HG03432 (cell line): Measurements from ENCODE around the gene ZBTB16.

Experiments
- ATAC-seq: cut with Tn5 transposase; IDR thresholded peaks from one replicate; pipeline ENCODE4 v1.9.1; 2021; ENCODE audit warnings: mild to moderate bottlenecking, moderate library complexity; ENCODE audit not compliant: unreplicated experiment

The ZBTB16 gene

DNA sequence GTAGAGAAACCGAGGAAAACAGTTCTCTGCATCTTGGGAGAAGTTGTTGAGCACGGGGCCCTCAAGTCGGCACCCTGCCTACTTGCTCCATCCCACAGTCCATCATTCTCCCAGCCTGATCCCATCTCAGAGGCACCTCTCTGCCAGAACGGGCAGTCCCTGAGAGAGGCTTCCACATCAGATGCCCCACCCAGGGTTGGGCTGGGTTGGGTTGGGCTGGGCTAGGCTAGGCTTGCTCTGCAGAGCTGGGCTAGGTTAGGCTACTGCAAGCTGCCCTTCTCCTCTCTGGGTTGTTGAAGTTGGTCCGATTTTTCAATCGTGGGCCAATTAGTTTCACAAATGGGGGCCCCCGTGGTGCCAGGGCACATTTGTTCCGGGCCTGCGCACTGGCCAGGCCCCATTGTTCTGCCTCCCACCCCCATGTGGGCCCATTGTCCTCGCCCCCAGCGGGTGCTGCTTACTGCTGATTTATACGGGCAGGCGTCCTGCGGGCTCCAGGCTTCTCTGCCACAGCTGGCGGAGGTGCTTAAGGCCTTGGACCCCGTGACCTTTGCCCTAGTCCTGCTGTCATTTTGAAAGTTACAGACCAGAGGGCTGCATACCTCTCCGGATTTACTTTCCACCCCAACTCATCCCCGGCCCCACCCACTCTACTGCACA lies 173.0 kb downstream of the ZBTB16 start:
- no peak for ATAC-seq

DNA sequence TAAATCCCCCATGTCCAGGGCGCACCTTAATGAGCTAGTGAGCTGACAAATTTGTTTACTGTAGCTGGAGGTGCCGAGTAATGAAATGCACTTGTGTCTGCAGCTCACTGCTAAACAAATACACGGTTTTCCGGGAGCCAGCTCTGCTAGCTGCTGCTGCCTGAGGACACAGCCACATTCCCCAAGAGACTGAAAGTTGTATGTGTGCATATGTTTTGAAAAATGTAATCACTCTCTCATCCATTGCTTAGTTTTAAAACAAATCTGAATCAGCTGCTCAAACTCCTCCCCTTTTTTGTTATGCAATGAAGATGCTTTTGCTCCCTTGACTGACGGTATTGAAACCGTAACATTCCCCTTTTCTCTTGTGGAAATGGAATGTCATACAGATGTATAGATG lies 174.2 kb downstream of the ZBTB16 start:
- ATAC-seq, result no peak

DNA sequence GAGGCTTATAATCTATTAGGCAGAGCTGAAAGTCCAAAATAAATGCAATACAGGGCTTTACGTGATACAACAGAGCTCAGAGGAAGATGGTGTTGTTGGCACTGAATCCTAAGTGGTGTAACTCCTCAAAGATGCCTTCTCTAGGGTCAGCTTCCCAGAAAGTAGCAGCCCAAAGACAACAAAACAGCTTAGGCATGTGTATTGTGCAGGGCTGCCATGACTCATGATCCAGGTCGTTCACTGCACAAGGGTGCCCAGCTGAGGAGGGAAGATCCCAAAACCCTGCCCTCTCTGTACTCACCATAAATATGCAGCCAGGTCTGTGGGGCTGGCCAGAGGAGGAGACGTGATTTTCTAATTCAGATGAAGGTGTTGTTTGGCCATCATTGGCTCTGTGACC lies 177.3 kb downstream of the ZBTB16 start:
- no peak for ATAC-seq

DNA sequence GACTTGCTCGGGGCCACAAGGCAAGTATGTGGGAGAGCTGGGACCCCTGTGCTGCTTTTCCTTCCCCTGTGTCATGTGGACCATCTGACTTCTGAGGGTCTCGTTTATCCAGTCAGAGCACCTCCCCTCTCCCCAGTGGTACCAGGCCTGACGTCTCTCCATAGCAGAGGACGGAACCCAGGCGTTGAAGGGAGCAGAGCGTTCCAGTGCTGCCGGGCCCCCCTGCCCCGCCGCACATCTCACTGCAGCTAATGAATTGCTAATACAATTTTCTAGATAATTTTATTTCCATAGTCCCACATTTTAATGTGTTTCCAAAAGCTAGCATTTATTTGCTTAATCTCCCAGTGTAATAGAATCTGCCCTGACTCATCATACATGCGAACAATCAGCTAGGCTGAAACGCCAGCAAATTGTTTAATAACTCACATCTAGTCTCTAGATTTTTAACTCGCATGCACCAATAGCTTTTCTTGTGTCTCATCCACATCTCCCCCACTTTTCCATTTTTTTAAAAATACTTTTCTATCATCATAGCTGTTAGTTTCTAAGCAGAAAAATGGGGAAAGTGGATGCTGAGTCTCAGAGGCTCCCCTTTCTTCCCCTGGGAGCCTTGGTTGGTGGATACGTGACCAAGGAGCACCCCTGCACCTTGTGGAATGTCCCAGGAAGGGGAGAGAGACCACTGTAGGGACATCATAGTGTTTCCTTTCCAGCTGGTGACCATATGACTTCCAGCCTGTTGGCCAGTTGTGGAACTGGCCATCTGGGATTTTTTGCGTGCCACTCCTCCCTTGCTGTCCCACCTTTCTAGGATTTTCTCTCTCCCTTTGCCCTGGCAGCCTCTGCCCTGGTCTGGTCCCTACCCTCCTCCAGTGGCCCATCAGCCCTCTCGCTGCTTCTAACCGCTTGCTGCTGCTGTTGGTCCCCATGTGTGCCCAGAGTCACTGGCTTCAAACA lies 178.1 kb downstream of the ZBTB16 start:
- ATAC-seq, result no peak

DNA sequence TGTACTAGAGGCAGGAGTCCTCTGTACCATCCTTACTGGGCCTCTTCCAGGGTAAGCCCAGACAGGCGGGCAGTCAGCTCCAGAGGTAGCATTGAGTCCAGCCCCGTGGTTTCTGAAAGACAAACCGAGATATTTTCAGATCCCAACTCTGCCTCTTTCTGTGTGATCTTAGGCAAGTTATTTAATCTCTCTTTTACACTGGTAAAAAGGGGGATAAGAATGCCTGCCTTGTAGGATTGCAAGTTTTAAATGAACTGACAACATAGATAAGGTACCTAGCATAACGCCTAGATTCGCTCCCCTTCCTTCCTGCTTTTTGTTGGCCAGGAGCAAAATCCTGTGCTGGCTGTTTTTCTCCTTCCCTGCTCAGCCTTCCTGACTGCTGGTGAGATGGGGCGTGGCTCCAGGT lies 180.2 kb downstream of the ZBTB16 start:
- ATAC-seq, result no peak

DNA sequence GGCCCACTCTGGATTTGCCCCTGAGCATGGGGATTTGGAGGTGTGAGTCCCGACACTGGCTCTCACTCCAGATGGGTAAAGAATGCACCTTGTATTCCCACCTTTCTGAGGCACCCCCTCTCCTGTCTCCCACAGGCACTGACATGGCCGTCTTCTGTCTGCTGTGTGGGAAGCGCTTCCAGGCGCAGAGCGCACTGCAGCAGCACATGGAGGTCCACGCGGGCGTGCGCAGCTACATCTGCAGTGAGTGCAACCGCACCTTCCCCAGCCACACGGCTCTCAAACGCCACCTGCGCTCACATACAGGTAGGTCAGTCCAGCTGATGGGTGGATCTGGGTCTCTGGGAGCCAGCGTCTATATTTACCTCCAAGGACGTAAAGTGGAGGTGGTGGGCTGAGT lies 182.5 kb downstream of the ZBTB16 start:
- ATAC-seq, result no peak

DNA sequence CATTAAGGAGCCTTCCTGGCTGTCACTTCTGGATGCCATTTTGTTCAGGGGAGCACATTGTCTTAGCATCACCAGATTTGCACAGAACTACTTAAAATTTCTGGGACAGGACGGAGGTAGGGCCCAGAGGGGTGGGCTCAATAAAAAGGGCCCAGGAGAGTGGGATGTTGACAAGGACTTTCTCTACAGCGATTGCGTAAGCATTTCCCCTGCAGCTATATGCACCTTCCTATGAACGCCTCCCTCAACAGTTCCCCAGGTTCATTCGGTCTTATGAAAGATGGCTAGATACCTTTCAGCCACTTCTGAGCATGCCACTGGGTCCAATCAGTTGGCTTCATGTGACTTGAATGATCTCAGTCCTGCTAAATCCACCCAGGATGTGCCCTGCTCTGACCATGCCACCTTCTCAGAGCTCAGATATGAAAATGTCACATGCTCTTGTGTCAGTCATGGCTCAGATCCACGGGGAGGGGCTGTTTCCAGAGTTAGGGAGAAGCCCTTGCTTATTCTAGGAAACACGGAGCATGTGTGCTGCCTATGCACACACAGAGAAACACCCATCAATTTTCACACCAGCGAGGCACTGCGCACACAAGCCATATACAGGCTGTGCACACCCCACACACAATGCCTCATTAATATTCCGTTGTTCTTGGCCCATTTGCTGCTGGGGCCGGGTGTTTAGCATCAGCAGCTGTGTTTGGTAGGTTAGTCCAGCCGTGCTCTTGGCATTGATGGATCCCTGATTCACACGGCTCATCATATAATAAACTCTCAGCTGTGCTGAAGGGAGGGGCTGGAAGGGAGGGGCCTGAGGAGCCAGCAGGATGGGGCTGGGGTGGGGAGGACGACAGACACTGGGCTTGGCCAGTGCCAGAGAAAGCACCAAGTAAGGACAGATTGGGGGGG lies 184.2 kb downstream of the ZBTB16 start:
- no peak for ATAC-seq

DNA sequence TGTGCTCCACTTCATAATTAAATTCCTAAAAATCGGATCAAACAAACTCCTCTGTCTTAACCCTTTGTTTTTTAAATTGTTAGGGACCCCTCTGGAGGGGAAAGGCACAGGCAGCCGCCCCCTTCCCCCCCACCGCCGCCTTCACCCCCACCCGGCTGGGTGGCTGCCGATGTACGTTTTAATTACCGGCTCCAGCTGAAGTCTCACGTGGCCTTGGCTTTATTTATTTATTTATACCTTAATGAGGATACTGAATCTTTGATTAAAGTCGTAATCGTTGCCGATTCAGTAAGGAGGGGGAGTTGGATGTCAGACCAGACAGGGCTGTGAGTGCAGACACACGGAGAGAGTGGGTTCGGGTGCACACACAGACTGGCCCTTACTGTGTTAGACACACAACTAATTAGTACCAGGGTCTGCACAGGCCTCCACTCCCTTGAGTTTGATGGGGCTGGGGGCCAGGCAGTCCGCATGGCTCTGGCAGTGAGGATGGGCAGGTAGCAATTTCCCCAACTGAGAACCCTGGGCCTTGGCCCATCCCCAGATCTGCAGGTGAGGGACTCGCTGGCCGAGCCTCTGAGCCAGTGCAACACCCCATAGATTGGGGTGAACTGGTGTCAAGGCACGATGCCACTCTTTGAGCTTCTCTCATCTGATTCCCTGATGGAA lies 185.3 kb downstream of the ZBTB16 start:
- ATAC-seq, result no peak

DNA sequence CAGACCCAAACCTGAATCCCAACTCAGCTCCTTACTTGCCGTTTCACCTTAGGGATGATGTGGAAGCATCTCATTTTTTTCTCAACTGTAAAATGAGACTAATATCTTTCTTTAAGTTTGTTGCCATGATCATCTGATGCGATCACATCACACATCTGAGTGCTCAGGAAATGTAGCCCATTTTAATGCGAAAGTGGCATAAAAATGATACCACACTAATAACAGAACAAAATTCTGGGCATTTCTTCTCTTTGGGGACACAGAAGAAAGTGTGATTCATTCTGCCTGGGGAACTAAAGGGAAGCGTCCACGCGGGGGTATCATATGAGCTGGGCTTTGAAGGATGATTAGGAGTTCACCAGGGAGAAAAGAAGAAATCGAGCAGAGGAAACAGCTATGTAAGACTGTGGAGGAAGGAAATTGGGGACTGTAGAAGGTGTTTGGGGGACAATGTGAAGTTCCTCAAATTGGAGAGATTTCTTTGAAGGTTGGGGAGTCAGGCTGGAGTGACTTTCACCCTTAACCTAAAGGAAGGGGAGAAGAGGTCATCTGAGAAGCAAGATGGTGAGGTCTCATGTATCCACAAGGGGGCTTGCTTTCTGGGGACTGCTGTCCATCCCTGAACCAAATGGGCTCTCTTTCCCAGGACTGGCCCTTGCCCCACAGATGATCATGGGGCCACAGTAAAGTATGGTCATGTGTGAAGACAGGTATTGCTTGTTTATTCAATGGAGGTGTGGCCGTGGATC lies 187.0 kb downstream of the ZBTB16 start:
- ATAC-seq, result no peak

DNA sequence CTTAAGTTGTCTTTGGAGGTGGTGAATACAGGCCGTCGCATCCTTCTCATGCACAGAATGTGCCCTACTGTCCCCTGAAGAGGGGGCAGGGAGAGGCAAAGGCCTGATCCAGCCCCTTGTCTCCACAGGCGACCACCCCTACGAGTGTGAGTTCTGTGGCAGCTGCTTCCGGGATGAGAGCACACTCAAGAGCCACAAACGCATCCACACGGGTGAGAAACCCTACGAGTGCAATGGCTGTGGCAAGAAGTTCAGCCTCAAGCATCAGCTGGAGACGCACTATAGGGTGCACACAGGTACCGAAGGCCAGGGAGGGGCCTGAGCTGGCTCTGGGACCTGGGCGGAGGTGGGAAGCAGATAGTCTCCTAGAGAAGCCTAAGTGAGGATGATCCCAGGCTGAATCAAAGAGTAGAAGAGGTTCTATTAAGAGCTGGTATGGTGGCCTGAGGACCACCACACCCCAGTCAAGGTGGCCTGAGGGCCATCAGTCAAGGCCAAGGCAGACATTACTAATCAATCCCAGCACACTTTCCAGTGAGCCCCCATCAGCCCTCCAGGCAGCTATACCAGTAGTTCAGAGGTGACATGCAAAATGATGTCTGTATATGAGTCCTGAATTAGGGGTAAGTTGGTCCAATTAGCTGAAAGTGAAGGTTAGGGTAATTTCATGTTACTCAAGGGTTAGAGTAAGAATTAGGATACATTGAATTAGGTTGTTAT lies 187.7 kb downstream of the ZBTB16 start:
- ATAC-seq, result no peak

DNA sequence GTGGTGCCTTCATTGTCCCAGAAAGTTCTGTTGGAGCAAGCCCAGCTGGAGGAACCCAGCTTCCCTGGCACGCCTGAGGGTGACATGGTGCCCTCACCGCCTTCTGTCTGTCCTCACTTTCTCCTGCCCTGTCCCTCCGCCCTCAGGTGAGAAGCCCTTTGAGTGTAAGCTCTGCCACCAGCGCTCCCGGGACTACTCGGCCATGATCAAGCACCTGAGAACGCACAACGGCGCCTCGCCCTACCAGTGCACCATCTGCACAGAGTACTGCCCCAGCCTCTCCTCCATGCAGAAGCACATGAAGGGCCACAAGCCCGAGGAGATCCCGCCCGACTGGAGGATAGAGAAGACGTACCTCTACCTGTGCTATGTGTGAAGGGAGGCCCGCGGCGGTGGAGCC lies 190.7 kb downstream of the ZBTB16 start:
- no peak for ATAC-seq

DNA sequence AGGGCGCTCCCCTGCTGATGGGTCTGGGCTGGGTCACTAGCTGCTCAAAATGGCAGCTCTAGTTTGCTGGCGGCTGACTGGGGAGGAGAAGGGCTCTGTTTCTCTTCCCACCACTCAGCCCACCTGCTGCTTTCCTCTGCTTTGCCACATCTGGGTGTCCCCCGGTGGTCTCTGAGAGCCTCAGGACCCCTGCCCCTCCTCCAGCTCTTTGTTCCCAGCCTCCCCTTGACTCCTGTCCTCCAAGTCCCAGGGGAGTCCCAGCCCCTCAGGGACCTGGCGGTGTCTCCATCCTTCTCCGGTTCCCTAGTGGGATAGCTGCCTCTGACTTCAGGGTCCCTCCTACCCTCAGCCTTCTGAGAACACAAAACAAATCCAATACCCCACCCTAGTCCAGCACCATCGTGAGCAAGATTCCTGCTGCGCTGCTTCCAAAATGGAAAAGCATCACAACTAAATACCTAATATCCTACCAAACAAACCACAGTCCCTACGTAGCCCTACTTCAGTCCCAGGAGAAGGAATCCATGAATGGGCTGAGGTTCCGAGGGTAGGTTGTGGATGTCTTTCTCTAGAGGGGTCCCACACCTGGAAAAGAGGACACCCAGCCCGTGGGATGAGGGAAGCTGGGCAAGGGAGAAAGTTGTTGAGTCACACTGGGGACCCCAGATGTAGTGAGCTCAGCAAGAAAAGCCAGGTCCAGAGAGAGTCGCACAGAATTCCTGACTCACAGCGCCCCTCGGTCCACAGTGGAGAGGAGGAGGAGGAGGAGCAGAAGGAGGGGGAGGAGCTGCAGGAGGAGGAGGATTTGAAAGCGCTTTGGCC lies 191.7 kb downstream of the ZBTB16 start:
- no peak for ATAC-seq

DNA sequence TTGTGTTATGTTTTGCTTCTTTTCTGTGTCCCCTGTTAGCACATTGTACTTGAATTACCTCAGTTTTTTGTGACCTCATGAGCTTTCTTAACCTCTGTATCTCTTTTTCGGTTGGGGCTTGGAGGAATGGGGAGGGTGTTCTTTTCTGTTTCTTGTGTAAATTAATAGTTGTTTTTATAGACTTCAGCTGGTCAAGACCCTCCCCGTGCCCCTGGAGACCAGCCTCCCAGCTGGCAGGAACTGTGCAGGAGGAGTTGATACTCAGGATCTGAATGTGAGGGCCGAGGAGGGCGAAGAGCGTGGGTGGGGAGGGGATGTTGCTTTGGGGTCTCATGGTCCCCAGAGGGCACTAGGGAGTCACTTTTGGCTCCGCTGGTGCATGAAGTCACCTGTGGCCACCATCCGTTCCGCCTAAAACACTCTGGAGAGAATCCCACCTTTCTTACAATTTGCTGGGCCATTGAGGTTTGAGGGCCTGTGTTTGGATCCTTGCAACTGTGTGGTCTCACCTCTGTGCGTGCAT lies 192.4 kb downstream of the ZBTB16 start:
- no peak for ATAC-seq

DNA sequence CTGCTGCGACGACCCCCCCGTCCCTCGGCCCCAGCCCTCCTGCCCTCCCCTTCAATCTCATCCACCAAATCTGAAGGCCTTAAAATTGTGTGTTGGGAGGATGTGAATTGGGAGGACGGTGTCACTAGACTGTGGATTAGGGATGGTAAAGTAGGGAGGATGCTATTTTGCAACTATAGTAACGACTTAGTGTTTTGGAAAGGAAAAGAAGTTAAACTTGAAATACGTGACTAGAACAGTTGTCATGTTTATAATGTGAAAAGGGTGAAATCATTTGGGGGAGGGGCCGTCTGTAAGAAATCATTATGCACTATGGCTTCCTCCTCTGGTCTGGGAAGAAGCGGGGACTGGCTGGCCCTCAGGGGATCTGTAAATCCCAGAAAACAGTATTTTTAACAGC lies 193.3 kb downstream of the ZBTB16 start:
- ATAC-seq, result no peak

DNA sequence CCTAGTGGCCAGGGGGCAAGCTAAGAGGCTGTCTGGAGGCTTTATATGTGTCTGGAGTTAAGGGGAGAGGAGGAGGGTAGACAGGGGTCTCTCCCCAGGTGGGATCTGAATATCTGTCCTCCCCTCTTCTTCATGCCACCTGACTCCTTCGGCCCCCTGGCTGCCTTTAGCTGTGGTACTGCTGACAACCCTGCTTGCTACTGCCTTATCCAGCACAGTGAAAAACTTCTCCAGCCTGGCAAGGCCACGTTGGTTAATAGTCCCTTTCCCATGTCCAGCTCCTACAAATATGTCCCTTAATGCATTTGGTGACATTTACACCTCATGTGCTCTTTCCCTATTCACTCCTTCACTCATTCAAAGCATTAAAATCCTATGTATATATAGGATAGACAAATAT lies 194.3 kb downstream of the ZBTB16 start:
- no peak for ATAC-seq

DNA sequence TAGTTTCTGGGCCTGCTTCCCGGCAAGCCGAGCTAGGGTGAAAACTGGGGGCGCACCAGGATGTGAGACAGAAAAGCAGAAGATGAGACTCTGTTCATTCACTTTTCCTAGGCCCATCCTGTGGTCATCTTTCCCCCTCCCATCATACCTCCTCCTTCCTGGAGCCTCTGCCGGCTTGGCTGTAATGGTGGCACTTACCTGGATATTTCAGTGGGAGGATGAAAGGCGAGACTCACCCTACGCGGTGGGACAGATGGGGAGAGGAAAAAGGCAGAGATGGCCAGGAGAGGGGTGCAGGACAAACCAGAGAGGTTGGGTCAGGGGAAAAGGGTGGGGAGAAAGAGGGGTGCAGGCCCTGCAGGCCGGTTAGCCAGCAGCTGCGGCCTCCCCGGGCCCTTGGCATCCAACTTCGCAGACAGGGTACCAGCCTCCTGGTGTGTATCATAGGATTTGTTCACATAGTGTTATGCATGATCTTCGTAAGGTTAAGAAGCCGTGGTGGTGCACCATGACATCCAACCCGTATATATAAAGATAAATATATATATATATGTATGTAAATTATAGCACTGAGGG lies 195.1 kb downstream of the ZBTB16 start:
- no peak for ATAC-seq

DNA sequence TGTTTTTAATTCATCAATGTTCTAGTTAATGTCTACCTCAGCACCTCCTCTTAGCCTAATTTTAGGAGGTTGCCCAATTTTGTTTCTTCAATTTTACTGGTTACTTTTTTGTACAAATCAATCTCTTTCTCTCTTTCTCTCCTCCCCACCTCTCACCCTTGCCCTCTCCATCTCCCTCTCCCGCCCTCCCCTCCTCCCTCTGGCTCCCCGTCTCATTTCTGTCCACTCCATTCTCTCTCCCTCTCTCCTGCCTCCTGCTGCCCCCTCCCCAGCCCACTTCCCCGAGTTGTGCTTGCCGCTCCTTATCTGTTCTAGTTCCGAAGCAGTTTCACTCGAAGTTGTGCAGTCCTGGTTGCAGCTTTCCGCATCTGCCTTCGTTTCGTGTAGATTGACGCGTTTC lies 195.8 kb downstream of the ZBTB16 start:
- ATAC-seq, result no peak
